ENCODE measurements around the gene BCL11B.

Gene BCL11B

GRCh38 chr14:99246536-99247097 is 25.4 kb downstream of the BCL11B start:
- peaks cover 91% of the 10 kb centered on the region for H3K4me1 Mint-ChIP-seq (ENCODE audit: low read depth)
- peaks cover 27% of the 10 kb centered on the region for H3K36me3 Mint-ChIP-seq (ENCODE audit: low read depth)
- H3K9me3 Mint-ChIP-seq: no peaks in the 10 kb centered on the region
- no peaks in the 10 kb centered on the region for H3K27me3 Mint-ChIP-seq
- H3K4me3 Mint-ChIP-seq: peak overlapping the region; percentile 78
- peak overlapping the region; percentile 96 for H3K27ac Mint-ChIP-seq

- peak overlapping the region; percentile 96 for H3K27ac Mint-ChIP-seq
- peaks cover 20% of the 10 kb centered on the region for H3K36me3 Mint-ChIP-seq (ENCODE audit: low read depth)
- H3K4me3 Mint-ChIP-seq: peak overlapping the region; percentile 87
- H3K27me3 Mint-ChIP-seq: no peaks in the 10 kb centered on the region
- H3K9me3 Mint-ChIP-seq: no peaks in the 10 kb centered on the region
- H3K4me1 Mint-ChIP-seq (ENCODE audit: low read depth): peaks cover 91% of the 10 kb centered on the region
Observed at GRCh38 chr14:99245564-99246511, 26.2 kb downstream of the BCL11B start.

- Mint-ChIP-seq H3K27ac (peak overlapping the region; percentile 96), H3K4me3 (peak overlapping the region; percentile 87), H3K27me3 (no peaks in the 10 kb centered on the region), H3K36me3 (ENCODE audit: low read depth) (peaks cover 16% of the 10 kb centered on the region), H3K9me3 (no peaks in the 10 kb centered on the region), H3K4me1 (ENCODE audit: low read depth) (peaks cover 91% of the 10 kb centered on the region)
Observed at GRCh38 chr14:99244941-99245563, 26.9 kb downstream of the BCL11B start.

GRCh38 chr14:99244367-99244901 is 27.6 kb downstream of the BCL11B start:
- Mint-ChIP-seq H3K27me3 (no peaks in the 10 kb centered on the region), H3K27ac (peak overlapping the region; percentile 96), H3K9me3 (no peaks in the 10 kb centered on the region), H3K36me3 (ENCODE audit: low read depth) (peaks cover 16% of the 10 kb centered on the region), H3K4me1 (ENCODE audit: low read depth) (peaks cover 91% of the 10 kb centered on the region), H3K4me3 (peak overlapping the region; percentile 87)

- H3K36me3 Mint-ChIP-seq (ENCODE audit: low read depth): peaks cover 19% of the 10 kb centered on the region
Observed at GRCh38 chr14:99242816-99243721, 28.9 kb downstream of the BCL11B start.

GRCh38 chr14:99242238-99242637 is 29.8 kb downstream of the BCL11B start:
- H3K27me3 Mint-ChIP-seq: no peaks in the 10 kb centered on the region
- peaks cover 91% of the 10 kb centered on the region for H3K4me1 Mint-ChIP-seq (ENCODE audit: low read depth)
- H3K4me3 Mint-ChIP-seq: peak overlapping the region; percentile 87
- peaks cover 28% of the 10 kb centered on the region for H3K36me3 Mint-ChIP-seq (ENCODE audit: low read depth)
- H3K27ac Mint-ChIP-seq: peak overlapping the region; percentile 99
- H3K9me3 Mint-ChIP-seq: no peaks in the 10 kb centered on the region

More at GRCh38 chr14:99242816-99243721, 28.9 kb downstream of the BCL11B start:
- Mint-ChIP-seq H3K9me3 (no peaks in the 10 kb centered on the region), H3K27me3 (no peaks in the 10 kb centered on the region), H3K4me3 (peak overlapping the region; percentile 87), H3K27ac (peak overlapping the region; percentile 99), H3K4me1 (ENCODE audit: low read depth) (peaks cover 91% of the 10 kb centered on the region)

- Mint-ChIP-seq H3K27me3 (no peaks in the 10 kb centered on the region), H3K36me3 (ENCODE audit: low read depth) (peaks cover 28% of the 10 kb centered on the region), H3K4me3 (peak overlapping the region; percentile 87), H3K4me1 (ENCODE audit: low read depth) (peaks cover 91% of the 10 kb centered on the region), H3K27ac (peak overlapping the region; percentile 99), H3K9me3 (no peaks in the 10 kb centered on the region)
Observed at GRCh38 chr14:99241325-99242010, 30.5 kb downstream of the BCL11B start.

GRCh38 chr14:99240627-99241324 is 31.2 kb downstream of the BCL11B start:
- Mint-ChIP-seq H3K4me1 (ENCODE audit: low read depth) (peaks cover 97% of the 10 kb centered on the region), H3K9me3 (no peaks in the 10 kb centered on the region), H3K27me3 (no peaks in the 10 kb centered on the region), H3K4me3 (peak overlapping the region; percentile 87), H3K27ac (peak overlapping the region; percentile 99), H3K36me3 (ENCODE audit: low read depth) (peaks cover 28% of the 10 kb centered on the region)

- H3K9me3 Mint-ChIP-seq: no peaks in the 10 kb centered on the region
- H3K36me3 Mint-ChIP-seq (ENCODE audit: low read depth): peaks cover 32% of the 10 kb centered on the region
- H3K4me1 Mint-ChIP-seq (ENCODE audit: low read depth): peaks cover 100% of the 10 kb centered on the region
- H3K27ac Mint-ChIP-seq: peak overlapping the region; percentile 99
- peak overlapping the region; percentile 87 for H3K4me3 Mint-ChIP-seq
- H3K27me3 Mint-ChIP-seq: no peaks in the 10 kb centered on the region
Observed at GRCh38 chr14:99239661-99240092, 32.3 kb downstream of the BCL11B start.

GRCh38 chr14:99238216-99238615 is 33.8 kb downstream of the BCL11B start:
- no peaks in the 10 kb centered on the region for H3K9me3 Mint-ChIP-seq
- H3K4me1 Mint-ChIP-seq (ENCODE audit: low read depth): peaks cover 100% of the 10 kb centered on the region
- H3K36me3 Mint-ChIP-seq (ENCODE audit: low read depth): peaks cover 25% of the 10 kb centered on the region
- no peaks in the 10 kb centered on the region for H3K27me3 Mint-ChIP-seq
- peak overlapping the region; percentile 99 for H3K27ac Mint-ChIP-seq
- H3K4me3 Mint-ChIP-seq: peak overlapping the region; percentile 77

- peak overlapping the region; percentile 77 for H3K4me3 Mint-ChIP-seq
- peaks cover 25% of the 10 kb centered on the region for H3K36me3 Mint-ChIP-seq (ENCODE audit: low read depth)
Observed at GRCh38 chr14:99237288-99237687, 34.7 kb downstream of the BCL11B start.

GRCh38 chr14:99236386-99237138 is 35.4 kb downstream of the BCL11B start:
- Mint-ChIP-seq H3K4me3 (peak overlapping the region; percentile 77), H3K4me1 (ENCODE audit: low read depth) (peaks cover 99% of the 10 kb centered on the region), H3K9me3 (no peaks in the 10 kb centered on the region), H3K27me3 (no peaks in the 10 kb centered on the region), H3K27ac (peak overlapping the region; percentile 99), H3K36me3 (ENCODE audit: low read depth) (peaks cover 25% of the 10 kb centered on the region)

More at GRCh38 chr14:99237288-99237687, 34.7 kb downstream of the BCL11B start:
- Mint-ChIP-seq H3K4me1 (ENCODE audit: low read depth) (peaks cover 100% of the 10 kb centered on the region), H3K27me3 (no peaks in the 10 kb centered on the region), H3K27ac (peak overlapping the region; percentile 99), H3K9me3 (no peaks in the 10 kb centered on the region)

All from stimulated activated naive CD8-positive, alpha-beta T cell treated with anti-CD3 and anti-CD28 coated beads, Interleukin-15, Interleukin-2, amounts not matched to agents 100 ng/mL and 50 ng/mL, for 24 hours (primary cell).